GM12892 (cell line): ENCODE data around the gene NT5DC1.

Experiments used
- POLR2A ChIP-seq: IDR thresholded peaks from 2 replicates; pipeline ENCODE4 v1.6.1; 2011; ENCODE audit warnings: low read depth, low read length, control low read depth
- POLR2AphosphoS5 ChIP-seq: IDR thresholded peaks from 2 replicates; pipeline ENCODE4 v1.6.1; 2011; ENCODE audit warnings: low read depth, low read length, control low read depth
- TAF1 ChIP-seq: IDR thresholded peaks from 2 replicates; pipeline ENCODE4 v1.6.1; 2011; ENCODE audit warnings: low read depth, mild to moderate bottlenecking, control low read depth, low read length, borderline replicate concordance

GRCh38 chr6:116139917-116140316, 39.3 kb downstream of the NT5DC1 start:
- TF ChIP-seq POLR2AphosphoS5, result no peak
- TF ChIP-seq POLR2A, result no peak
- TF ChIP-seq TAF1, result no peak
